Osteocyte (in vitro differentiated cells): ENCODE measurements around the gene SLF2. TPM values are rescaled to one million over a fixed set of nuclear protein-coding genes. Genes with fewer than 3 reads are reported as not detected.
"Not testable (repeated sequence)": the region's sequence is repeated elsewhere in the genome, so short reads cannot be mapped to it uniquely, and the experiment has no call there.

Experiments
- DNase-seq: peaks from one replicate; pipeline ENCODE4 v3.0.0; 2021; ENCODE audit warnings: mixed read lengths; ENCODE audit not compliant: unreplicated experiment; ENCODE audit errors: extremely low spot score
- H3K27ac Mint-ChIP-seq: one replicate; pipeline ENCODE4 v1.8.0; 2021; ENCODE audit warnings: mild to moderate bottlenecking, mixed read lengths; ENCODE audit not compliant: unreplicated experiment
- H3K27me3 Mint-ChIP-seq: one replicate; pipeline ENCODE4 v1.8.0; 2021; ENCODE audit warnings: mixed read lengths; ENCODE audit not compliant: unreplicated experiment
- H3K36me3 Mint-ChIP-seq: one replicate; pipeline ENCODE4 v1.8.0; 2021; ENCODE audit warnings: mixed read lengths; ENCODE audit not compliant: unreplicated experiment
- H3K4me1 Mint-ChIP-seq: one replicate; pipeline ENCODE4 v1.8.0; 2021; ENCODE audit warnings: mixed read lengths; ENCODE audit not compliant: unreplicated experiment
- H3K4me3 Mint-ChIP-seq: one replicate; pipeline ENCODE4 v1.8.0; 2021; ENCODE audit warnings: mild to moderate bottlenecking, moderate library complexity, mixed read lengths; ENCODE audit not compliant: unreplicated experiment
- H3K9me3 Mint-ChIP-seq: one replicate; pipeline ENCODE4 v1.8.0; 2021; ENCODE audit warnings: mixed read lengths; ENCODE audit not compliant: unreplicated experiment
- total RNA-seq: library from RNA; stranded (reverse); gene quantifications from 2 replicates; pipeline ENCODE4 v1.2.1, GENCODE V29; 2021
- TF ChIP-seq, protein P1 (sequence below): fragments of 200-600 bp; sonication (generic); IDR thresholded peaks from 2 replicates; pipeline ENCODE4 v1.5.0; 2021; ENCODE audit warnings: antibody characterized with exemption, mild to moderate bottlenecking, moderate library complexity

The SLF2 gene
- total RNA-seq, 1 donor from 2014 or later, result 28.3 TPM

- Mint-ChIP-seq H3K4me3 (no peak overlapping the region), H3K4me1 (peaks cover 7% of the 10 kb centered on the region), H3K27me3 (peaks cover 9% of the 10 kb centered on the region), H3K9me3 (no peaks in the 10 kb centered on the region), H3K27ac (no peak overlapping the region), H3K36me3 (no peaks in the 10 kb centered on the region)
- TF ChIP-seq, protein P1, sequence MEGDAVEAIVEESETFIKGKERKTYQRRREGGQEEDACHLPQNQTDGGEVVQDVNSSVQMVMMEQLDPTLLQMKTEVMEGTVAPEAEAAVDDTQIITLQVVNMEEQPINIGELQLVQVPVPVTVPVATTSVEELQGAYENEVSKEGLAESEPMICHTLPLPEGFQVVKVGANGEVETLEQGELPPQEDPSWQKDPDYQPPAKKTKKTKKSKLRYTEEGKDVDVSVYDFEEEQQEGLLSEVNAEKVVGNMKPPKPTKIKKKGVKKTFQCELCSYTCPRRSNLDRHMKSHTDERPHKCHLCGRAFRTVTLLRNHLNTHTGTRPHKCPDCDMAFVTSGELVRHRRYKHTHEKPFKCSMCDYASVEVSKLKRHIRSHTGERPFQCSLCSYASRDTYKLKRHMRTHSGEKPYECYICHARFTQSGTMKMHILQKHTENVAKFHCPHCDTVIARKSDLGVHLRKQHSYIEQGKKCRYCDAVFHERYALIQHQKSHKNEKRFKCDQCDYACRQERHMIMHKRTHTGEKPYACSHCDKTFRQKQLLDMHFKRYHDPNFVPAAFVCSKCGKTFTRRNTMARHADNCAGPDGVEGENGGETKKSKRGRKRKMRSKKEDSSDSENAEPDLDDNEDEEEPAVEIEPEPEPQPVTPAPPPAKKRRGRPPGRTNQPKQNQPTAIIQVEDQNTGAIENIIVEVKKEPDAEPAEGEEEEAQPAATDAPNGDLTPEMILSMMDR, result no peak
- DNase-seq, result no peak
These were observed 32.9 kb upstream of the SLF2 start for GRCh38 chr10:100879741-100880360.

DNA sequence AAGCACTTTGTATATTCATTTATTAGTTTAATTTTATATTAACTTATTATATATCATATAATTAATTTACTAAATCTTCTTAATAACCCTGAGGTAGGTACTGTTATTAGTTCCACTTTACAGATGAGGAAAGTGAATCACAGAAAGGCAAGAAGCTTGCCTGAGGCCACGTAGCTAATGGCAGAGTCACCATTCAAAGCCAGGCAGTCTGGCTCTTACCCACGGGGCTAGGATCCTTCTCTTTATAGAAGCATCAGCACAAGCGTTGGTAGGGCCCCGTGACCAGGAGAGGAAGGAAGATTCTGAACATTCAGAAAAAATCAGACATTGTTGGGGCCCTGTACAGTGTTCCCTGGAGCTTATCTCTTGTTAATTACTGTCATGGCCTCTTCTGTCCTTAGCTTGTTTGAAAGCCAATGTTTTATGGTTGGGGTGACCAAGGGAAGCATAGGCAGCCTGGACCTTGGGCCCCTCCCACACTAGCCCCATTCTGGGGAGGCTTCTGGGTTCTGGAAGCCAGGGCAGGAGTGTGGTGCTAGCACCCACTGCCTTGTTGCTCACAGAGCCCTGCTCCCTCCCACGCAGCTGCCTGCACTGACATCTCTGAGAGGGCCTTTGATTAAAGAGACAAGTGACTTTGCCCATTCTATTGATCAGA, 31.1 kb upstream of the SLF2 start:
- no peak for DNase-seq
- TF ChIP-seq, protein P1, result no peak
- no peak overlapping the region for H3K27ac Mint-ChIP-seq
- H3K4me1 Mint-ChIP-seq, result peaks cover 7% of the 10 kb centered on the region
- H3K9me3 Mint-ChIP-seq, result no peaks in the 10 kb centered on the region
- no peaks in the 10 kb centered on the region for H3K36me3 Mint-ChIP-seq
- H3K4me3 Mint-ChIP-seq, result no peak overlapping the region
- H3K27me3 Mint-ChIP-seq, result peaks cover 11% of the 10 kb centered on the region

DNA sequence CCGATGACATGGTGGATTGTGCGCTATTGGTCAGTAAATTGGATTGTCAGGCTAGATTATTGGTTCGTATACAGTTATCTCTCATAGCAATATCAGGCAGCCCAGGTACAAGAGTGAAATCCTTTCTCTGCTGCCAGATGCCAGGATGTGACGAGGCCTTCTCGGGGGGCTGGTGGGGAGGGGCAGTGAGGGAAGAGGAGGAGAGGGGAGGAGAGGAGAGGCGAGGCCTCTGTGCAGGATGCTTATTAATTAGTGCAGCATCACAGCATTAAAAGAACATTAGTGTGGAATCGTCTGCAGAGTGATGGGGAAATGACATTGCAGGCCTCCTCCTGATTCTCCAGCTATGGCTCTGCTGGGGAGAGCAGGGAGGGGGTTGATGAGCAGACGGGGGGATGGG, 30.5 kb upstream of the SLF2 start:
- no peak overlapping the region for H3K27ac Mint-ChIP-seq
- H3K4me3 Mint-ChIP-seq, result no peak overlapping the region
- H3K9me3 Mint-ChIP-seq, result no peaks in the 10 kb centered on the region

DNA sequence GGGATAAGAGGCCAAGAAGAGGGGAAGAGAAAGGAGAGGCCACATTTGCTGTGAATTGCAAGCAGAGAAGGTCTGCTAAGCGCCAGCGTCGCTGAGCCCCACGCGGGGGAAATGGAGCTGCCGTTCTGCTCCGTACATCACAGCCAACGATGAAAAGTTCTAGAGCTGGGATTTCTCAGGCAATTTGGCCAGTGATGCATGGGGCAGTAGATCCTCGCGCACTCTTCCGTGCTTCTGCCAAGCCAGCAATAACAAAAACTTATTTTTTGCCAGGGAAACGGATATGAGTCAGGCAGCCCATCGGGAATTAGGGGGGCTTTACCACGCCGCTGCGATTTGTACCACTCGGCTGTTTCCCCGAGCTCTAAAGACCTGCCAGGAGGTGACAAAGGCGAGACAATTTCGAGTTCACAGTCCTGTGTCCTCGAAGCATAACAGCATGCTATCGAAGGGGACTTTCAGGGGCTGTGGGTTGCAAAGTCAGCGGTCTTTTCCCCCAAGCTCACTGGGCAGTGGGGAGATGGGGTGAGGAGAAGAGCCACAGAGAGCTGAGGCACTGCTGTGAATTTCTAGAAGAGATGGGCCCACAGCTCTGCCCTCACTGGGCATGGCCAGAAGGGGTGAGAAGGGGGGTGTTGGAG, 30.0 kb upstream of the SLF2 start:
- H3K36me3 Mint-ChIP-seq, result no peaks in the 10 kb centered on the region
- TF ChIP-seq, protein P1, result no peak
- DNase-seq, result no peak
- peaks cover 13% of the 10 kb centered on the region for H3K27me3 Mint-ChIP-seq
- no peak overlapping the region for H3K27ac Mint-ChIP-seq
- peaks cover 10% of the 10 kb centered on the region for H3K4me1 Mint-ChIP-seq
- H3K4me3 Mint-ChIP-seq, result no peak overlapping the region
- no peaks in the 10 kb centered on the region for H3K9me3 Mint-ChIP-seq

More for the DNA sequence above, 30.5 kb upstream of the SLF2 start:
- DNase-seq, result no peak
- peaks cover 10% of the 10 kb centered on the region for H3K4me1 Mint-ChIP-seq
- H3K27me3 Mint-ChIP-seq, result peaks cover 13% of the 10 kb centered on the region
- no peaks in the 10 kb centered on the region for H3K36me3 Mint-ChIP-seq
- TF ChIP-seq, protein P1, result no peak

DNA sequence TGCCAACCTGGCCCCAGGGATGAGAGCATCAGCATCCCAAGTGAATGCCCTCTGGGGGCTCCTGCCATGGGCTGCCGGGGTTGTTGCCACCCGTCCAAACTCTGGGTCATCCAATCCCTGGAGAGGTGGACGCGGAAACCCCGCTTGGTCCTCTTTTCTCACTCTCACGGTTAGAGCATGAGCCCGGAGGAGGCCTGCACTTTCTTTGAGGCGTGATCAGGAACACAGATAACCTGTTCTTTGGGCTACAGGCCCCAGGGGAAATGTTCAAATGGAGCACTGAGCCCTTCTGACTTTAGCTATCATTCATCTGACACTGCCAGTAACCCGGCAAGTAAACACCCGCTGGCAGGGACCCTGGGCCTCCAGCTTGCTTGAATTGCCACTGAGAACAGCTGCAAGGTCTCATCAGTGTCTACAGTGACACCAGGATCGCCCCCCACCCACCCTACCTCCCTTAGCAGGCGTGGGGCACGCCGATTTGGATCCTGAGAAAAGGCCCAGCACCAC, 29.4 kb upstream of the SLF2 start:
- DNase-seq, result no peak
- Mint-ChIP-seq H3K27me3 (peaks cover 13% of the 10 kb centered on the region), H3K4me1 (peaks cover 8% of the 10 kb centered on the region), H3K36me3 (no peaks in the 10 kb centered on the region), H3K27ac (no peak overlapping the region), H3K4me3 (no peak overlapping the region), H3K9me3 (no peaks in the 10 kb centered on the region)
- TF ChIP-seq, protein P1, result no peak

GRCh38 chr10:100885611-100886010, 27.2 kb upstream of the SLF2 start:
- H3K27me3 Mint-ChIP-seq, result peaks cover 13% of the 10 kb centered on the region
- H3K4me3 Mint-ChIP-seq, H3K36me3 Mint-ChIP-seq, H3K27ac Mint-ChIP-seq, DNase-seq, H3K9me3 Mint-ChIP-seq: not testable (repeated sequence)
- H3K4me1 Mint-ChIP-seq, result peaks cover 18% of the 10 kb centered on the region
